Thymus (tissue), 11 donors: ENCODE results near the gene FLNC. TPM values are rescaled to one million over a fixed set of nuclear protein-coding genes. Genes with fewer than 3 reads are reported as not detected.

Experiments
- DNase-seq, 9 donors: peaks; one replicate each; pipeline ENCODE4 v3.0.0-alpha.2; 2013; ENCODE audit warnings: low spot score in 9 of 9, low read depth in 6 of 9, missing footprints in 1 of 9
- H3K27ac ChIP-seq, 2 donors: one replicate each; pipeline ENCODE4 v1.5.1; 2013; ENCODE audit warnings: control low read depth in 1 of 2, low read depth in 1 of 2, low read length in 1 of 2, mild to moderate bottlenecking in 1 of 2, moderate library complexity in 1 of 2
- H3K27me3 ChIP-seq, 2 donors: one replicate each; pipeline ENCODE4 v1.5.1; 2013; ENCODE audit warnings: low read length in 1 of 2; ENCODE audit not compliant: control insufficient read depth in 2 of 2, insufficient read depth in 1 of 2
- H3K36me3 ChIP-seq, 2 donors: one replicate each; pipeline ENCODE4 v1.5.1; 2013; ENCODE audit warnings: low read length in 1 of 2, mild to moderate bottlenecking in 1 of 2, moderate library complexity in 1 of 2; ENCODE audit not compliant: control insufficient read depth in 2 of 2, insufficient read depth in 2 of 2
- H3K4me1 ChIP-seq, 2 donors: one replicate each; pipeline ENCODE4 v1.5.1; 2013; ENCODE audit warnings: low read length in 2 of 2; ENCODE audit not compliant: control insufficient read depth in 2 of 2, insufficient read depth in 2 of 2
- H3K4me3 ChIP-seq, 2 donors: one replicate each; pipeline ENCODE4 v1.5.1; 2013; ENCODE audit warnings: low read length in 2 of 2, control low read depth in 1 of 2, mild to moderate bottlenecking in 1 of 2
- H3K9me3 ChIP-seq, 2 donors: one replicate each; pipeline ENCODE4 v1.5.1; 2013; ENCODE audit warnings: low read length in 1 of 2, mild to moderate bottlenecking in 1 of 2; ENCODE audit not compliant: control insufficient read depth in 2 of 2, insufficient read depth in 1 of 2
- WGBS: extraction: QIAGEN DNeasy Blood & Tissue Kit; methylation state at CpG from one replicate; pipeline ENCODE4 v1.1.7; 2013; 5-methylcytosine and 5-hydroxymethylcytosine counted together
- polyA plus RNA-seq: library from polyadenylated mRNA; stranded (reverse); fragments of 200-250 nt; gene quantifications from one replicate; pipeline ENCODE4 v1.2.3, GENCODE V29; 2013
- total RNA-seq: library from RNA; stranded (reverse); fragments of 120-200 nt; gene quantifications from one replicate; pipeline ENCODE4 v1.2.4, GENCODE V29; 2013
- donor health status: healthy.

FLNC gene
- total and polyA plus RNA-seq, 2 donors, result 0.71 to 0.96 TPM

DNA sequence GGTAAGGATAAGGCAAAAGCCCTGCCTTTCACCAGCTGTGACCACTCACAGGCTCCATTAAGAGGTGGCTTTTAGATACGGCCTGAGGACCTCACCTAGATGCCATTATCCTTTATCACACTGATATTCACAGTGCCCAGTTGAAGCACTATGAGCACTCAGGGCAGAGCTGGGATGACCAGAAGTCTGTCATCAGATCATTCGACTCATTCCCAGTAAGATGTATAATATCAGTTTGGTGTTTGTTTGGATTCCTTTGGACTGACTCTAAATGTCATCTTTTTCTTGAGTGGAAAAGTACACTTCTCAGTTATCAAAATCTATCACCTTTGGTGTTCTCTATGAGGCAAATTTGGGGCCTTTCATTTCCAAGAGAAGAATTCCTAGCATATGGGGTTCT, 19.7 kb upstream of the FLNC start:
- 95% methylated on average over 2 of the region's 2 CpGs for WGBS
- H3K4me1 ChIP-seq, result no peaks in the 10 kb centered on the region
- no peak overlapping the region for H3K4me3 ChIP-seq
- H3K27ac ChIP-seq, result no peak overlapping the region
- DNase-seq, result no peak
- H3K36me3 ChIP-seq, result peaks cover 4 to 7% of the 10 kb centered on the region in 2 donors
- H3K27me3 ChIP-seq, result no peaks in the 10 kb centered on the region
- no peaks in the 10 kb centered on the region for H3K9me3 ChIP-seq

- H3K4me3 ChIP-seq, result no peak overlapping the region
- WGBS, result 96% methylated on average over 3 of the region's 3 CpGs
- peaks cover 3 to 6% of the 10 kb centered on the region in 2 donors for H3K36me3 ChIP-seq
- H3K27me3 ChIP-seq, result no peaks in the 10 kb centered on the region
- H3K27ac ChIP-seq, result no peak overlapping the region
- H3K4me1 ChIP-seq, result no peaks in the 10 kb centered on the region
- no peak for DNase-seq
- H3K9me3 ChIP-seq, result no peaks in the 10 kb centered on the region
These were observed 19.2 kb upstream of the FLNC start for GRCh38 chr7:128810997-128811396.

GRCh38 chr7:128811631-128812430, 18.4 kb upstream of the FLNC start:
- no peak for DNase-seq
- Histone ChIP-seq H3K4me3 (no peak overlapping the region), H3K9me3 (no peaks in the 10 kb centered on the region), H3K4me1 (no peaks in the 10 kb centered on the region), H3K27ac (no peak overlapping the region), H3K27me3 (no peaks in the 10 kb centered on the region), H3K36me3 (peaks cover 3 to 6% of the 10 kb centered on the region in 2 donors)
- WGBS, result 97% methylated on average over 11 of the region's 11 CpGs

GRCh38 chr7:128812514-128813168, 17.6 kb upstream of the FLNC start:
- no peak for DNase-seq
- H3K9me3 ChIP-seq, result no peaks in the 10 kb centered on the region
- H3K4me1 ChIP-seq, result no peaks in the 10 kb centered on the region
- no peaks in the 10 kb centered on the region for H3K27me3 ChIP-seq
- WGBS, result 87% methylated on average over 11 of the region's 11 CpGs
- H3K27ac ChIP-seq, result no peak overlapping the region
- no peak overlapping the region for H3K4me3 ChIP-seq
- H3K36me3 ChIP-seq, result no peaks in the 10 kb centered on the region

- 96% methylated on average over 6 of the region's 6 CpGs for WGBS
- Histone ChIP-seq H3K27ac (no peak overlapping the region), H3K4me3 (no peak overlapping the region), H3K36me3 (no peaks in the 10 kb centered on the region), H3K9me3 (no peaks in the 10 kb centered on the region), H3K27me3 (no peaks in the 10 kb centered on the region), H3K4me1 (no peaks in the 10 kb centered on the region)
- no peak for DNase-seq
These were observed 15.7 kb upstream of the FLNC start for GRCh38 chr7:128814499-128814898.

DNA sequence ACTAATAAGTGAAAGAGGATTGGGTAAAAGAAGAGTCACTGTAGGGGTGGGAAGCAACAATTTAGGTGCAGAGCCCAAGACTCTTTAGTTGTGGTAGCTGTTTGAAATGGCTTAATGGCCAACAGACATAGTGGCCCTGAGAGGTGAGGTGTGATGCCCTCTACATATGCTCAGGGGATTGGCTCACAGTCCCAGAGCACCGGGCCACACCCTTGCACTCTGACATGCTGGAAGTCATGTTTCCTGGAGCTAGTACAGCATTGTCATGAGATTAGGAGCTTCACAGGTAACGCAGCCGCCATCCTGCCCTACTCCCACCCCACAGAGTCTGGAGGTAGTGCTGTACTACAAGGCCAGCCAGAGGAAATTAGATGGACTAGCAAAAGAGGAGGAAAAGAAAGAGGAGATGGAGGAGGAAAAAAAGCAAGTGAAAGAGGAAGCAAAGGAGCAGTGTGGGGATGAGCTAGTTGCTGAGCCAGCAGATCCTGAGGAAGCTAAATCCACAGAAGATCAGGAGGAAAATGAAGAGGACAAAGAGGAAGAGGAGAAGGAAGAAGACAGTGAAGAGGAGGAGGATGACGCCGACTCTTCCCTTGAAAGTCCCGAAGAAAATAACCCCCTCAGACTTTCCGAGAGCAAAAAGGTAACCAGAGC, 14.8 kb upstream of the FLNC start:
- WGBS, result 96% methylated on average over 7 of the region's 7 CpGs
- H3K36me3 ChIP-seq, result no peaks in the 10 kb centered on the region
- no peak overlapping the region for H3K4me3 ChIP-seq
- H3K4me1 ChIP-seq, result no peaks in the 10 kb centered on the region
- H3K27me3 ChIP-seq, result no peaks in the 10 kb centered on the region
- H3K9me3 ChIP-seq, result no peaks in the 10 kb centered on the region
- no peak overlapping the region for H3K27ac ChIP-seq
- DNase-seq, result no peak

GRCh38 chr7:128818694-128819093, 11.5 kb upstream of the FLNC start:
- no peak for DNase-seq
- Histone ChIP-seq H3K27ac (no peak overlapping the region), H3K4me3 (no peak overlapping the region), H3K27me3 (peaks cover 0 to 2% of the 10 kb centered on the region in 2 donors), H3K9me3 (no peaks in the 10 kb centered on the region), H3K4me1 (no peaks in the 10 kb centered on the region), H3K36me3 (no peaks in the 10 kb centered on the region)
- 93% methylated on average over 3 of the region's 3 CpGs for WGBS

DNA sequence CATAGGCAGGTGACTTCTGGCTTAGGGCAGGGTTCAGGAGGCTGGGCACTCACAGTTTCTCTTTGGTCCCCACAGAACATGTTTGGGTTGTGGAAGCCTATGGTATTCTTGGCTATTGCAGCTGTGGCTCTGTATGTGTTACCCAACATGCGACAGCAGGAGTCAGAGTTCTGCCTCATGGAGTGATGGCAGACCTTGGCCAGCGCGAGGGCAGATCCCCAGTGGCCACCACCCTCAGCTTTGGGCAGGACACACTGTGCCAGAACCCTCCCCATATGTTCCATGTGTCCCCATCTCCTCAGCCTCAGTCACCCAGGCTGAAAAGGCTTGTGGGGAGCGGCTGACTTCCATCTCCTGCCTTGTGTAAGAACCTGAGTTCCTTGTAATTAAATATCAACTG, 8.5 kb upstream of the FLNC start:
- no peaks in the 10 kb centered on the region for H3K36me3 ChIP-seq
- DNase-seq, result no peak
- H3K27ac ChIP-seq, result no peak overlapping the region
- no peak overlapping the region for H3K4me3 ChIP-seq
- no peaks in the 10 kb centered on the region for H3K4me1 ChIP-seq
- peaks cover 0 to 4% of the 10 kb centered on the region in 2 donors for H3K27me3 ChIP-seq
- WGBS, result over 99% methylated on average over 4 of the region's 4 CpGs
- no peaks in the 10 kb centered on the region for H3K9me3 ChIP-seq

DNA sequence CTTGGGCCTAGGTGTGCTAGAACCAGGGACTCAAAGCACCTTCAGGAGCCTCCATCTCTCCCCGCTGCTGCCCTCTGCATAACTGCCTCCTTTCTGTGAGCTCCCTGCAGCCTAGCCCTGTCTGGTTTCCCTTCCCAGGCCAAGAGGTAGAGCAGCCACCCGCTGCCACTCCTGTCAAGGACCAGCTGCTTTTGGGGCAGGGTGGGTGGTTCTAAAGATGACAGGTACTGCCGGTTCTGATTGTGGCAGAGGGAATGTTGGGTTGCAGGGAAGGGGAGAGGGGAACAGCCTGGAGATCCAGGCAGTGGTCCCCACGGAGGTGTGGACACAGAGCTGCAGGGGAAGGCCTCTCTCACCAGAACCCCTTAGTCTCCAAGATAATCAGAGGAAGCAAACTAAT, 3.7 kb upstream of the FLNC start:
- 95% methylated on average over 4 of the region's 4 CpGs for WGBS
- Histone ChIP-seq H3K27me3 (peaks cover 23 to 45% of the 10 kb centered on the region in 2 donors), H3K9me3 (peaks cover 0 to 3% of the 10 kb centered on the region in 2 donors), H3K36me3 (no peaks in the 10 kb centered on the region), H3K4me1 (peaks cover 1 to 18% of the 10 kb centered on the region in 2 donors), H3K4me3 (no peak overlapping the region), H3K27ac (no peak overlapping the region)
- DNase-seq, result no peak
